ENCODE measurements around the gene GMNC.

DNA sequence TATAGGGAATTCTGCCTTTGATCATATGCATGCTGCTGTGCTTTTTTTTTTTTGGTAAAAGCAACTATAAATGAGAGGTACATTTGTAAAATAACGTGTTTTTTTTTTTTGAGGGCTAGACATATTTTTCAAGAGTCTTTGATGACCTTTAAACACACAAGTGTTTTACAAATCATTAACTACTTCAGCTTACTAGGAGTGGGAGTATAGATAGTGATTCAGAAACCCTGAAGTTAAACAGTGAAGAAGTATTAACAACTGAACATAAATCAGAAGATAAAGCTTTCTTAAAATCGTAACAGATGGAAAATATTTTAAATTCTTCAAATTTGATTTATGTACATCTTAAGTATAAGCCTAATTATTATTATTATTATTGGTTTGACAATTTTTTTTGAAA, 2.9 kb upstream of the GMNC start:
- no peak for TF ChIP-seq POLR2A (IDR thresholded peaks at IDR 0.05)
- TF ChIP-seq, protein P1, sequence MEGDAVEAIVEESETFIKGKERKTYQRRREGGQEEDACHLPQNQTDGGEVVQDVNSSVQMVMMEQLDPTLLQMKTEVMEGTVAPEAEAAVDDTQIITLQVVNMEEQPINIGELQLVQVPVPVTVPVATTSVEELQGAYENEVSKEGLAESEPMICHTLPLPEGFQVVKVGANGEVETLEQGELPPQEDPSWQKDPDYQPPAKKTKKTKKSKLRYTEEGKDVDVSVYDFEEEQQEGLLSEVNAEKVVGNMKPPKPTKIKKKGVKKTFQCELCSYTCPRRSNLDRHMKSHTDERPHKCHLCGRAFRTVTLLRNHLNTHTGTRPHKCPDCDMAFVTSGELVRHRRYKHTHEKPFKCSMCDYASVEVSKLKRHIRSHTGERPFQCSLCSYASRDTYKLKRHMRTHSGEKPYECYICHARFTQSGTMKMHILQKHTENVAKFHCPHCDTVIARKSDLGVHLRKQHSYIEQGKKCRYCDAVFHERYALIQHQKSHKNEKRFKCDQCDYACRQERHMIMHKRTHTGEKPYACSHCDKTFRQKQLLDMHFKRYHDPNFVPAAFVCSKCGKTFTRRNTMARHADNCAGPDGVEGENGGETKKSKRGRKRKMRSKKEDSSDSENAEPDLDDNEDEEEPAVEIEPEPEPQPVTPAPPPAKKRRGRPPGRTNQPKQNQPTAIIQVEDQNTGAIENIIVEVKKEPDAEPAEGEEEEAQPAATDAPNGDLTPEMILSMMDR (IDR thresholded peaks at IDR 0.05), result no peak

Data from prostate gland (tissue), 2 donors.